LNCaP clone FGC (cell line): ENCODE results near the gene PRDX2.
"Not testable (repeated sequence)": the region's sequence is repeated elsewhere in the genome, so short reads cannot be mapped to it uniquely, and the experiment has no call there.

Source experiments
- DNase-seq: peaks from one replicate; pipeline ENCODE4 v3.0.0-alpha.2; 2011; ENCODE audit warnings: low read depth
- H3K4me3 ChIP-seq: 2 replicates; pipeline ENCODE4 v1.5.1; 2011; ENCODE audit warnings: mild to moderate bottlenecking, low read depth, low read length, control low read depth
- CTCF ChIP-seq: IDR thresholded peaks from 2 replicates; pipeline ENCODE4 v1.5.1; 2012; ENCODE audit warnings: mild to moderate bottlenecking; ENCODE audit not compliant: control insufficient read depth, insufficient read depth; ENCODE audit errors: extremely low read depth

Gene PRDX2

GRCh38 chr19:12821761-12822160, 20.2 kb upstream of the PRDX2 start:
- no peak for TF ChIP-seq CTCF
- no peak for DNase-seq
- H3K4me3 ChIP-seq: no peak overlapping the region

- H3K4me3 ChIP-seq, DNase-seq: not testable (repeated sequence)
These were observed 16.2 kb upstream of the PRDX2 start for GRCh38 chr19:12817810-12818209.

- not testable (repeated sequence) for DNase-seq
These were observed 15.6 kb upstream of the PRDX2 start for GRCh38 chr19:12817188-12817587.

DNA sequence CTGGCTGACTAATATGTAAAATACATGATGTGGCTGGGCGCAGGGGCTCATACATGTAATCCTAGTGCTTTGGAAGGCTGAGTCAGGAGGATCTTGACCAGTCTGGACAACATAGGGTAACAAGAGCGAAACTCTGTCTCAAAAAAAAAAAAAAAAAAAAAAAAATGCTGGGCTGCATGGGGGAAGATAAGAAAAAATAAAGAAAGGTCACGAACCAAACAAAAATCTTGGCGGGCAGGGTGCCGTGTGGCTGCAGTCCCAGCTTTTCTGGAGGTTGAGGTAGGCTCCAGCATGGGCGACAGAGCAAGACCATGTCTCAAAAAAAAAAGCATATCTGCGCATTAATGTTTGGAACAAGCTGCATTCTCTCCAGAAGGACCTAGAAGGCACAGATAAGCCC, 13.5 kb upstream of the PRDX2 start:
- TF ChIP-seq CTCF: no peak
- H3K4me3 ChIP-seq: no peak overlapping the region
- DNase-seq: no peak

More at GRCh38 chr19:12817188-12817587, 15.6 kb upstream of the PRDX2 start:
- H3K4me3 ChIP-seq: not testable (repeated sequence)

DNA sequence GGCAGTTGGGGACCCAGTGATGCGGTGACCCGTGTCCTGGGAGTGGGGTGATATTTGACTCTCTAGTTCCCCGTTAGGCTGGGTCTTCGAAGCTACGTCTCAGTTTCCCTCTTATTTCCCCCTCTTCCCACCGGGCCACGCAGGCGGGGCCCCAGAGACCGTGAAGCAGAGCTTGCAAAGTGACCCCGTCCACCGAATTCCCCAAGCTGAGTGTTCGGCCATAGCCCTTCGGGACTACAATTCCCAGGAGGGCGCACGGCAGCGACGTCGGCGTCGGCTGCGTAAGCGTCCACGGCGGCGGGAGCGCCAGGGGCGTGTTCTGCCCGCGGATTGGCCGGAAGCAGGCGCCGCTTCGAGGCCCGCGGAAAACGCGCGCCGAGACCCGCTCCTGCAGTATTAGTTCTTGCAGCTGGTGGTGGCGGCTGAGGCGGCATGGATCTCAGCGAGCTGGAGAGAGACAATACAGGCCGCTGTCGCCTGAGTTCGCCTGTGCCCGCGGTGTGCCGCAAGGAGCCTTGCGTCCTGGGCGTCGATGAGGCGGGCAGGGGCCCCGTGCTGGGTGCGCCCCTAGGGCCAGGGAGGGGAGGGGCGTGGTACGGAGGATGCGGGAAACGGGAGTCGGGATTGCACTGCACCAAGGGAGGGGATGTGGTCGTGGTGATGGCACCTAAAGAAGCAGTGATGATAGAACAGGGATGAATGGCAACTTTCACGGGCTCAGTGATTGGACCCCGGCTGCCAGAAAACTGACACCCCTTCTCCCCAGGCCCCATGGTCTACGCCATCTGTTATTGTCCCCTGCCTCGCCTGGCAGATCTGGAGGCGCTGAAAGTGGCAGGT, 4.9 kb upstream of the PRDX2 start, which contains the start of gene RNASEH2A:
RNASEH2A (plus strand) TSS at position 343 of the 840 bp plus-strand sequence; CDS start at position 433, 90 bp downstream.
- no peak for TF ChIP-seq CTCF
- peak; percentile 52 for DNase-seq
- peak within 1 kb of the TSS; percentile 68 for H3K4me3 ChIP-seq

DNA sequence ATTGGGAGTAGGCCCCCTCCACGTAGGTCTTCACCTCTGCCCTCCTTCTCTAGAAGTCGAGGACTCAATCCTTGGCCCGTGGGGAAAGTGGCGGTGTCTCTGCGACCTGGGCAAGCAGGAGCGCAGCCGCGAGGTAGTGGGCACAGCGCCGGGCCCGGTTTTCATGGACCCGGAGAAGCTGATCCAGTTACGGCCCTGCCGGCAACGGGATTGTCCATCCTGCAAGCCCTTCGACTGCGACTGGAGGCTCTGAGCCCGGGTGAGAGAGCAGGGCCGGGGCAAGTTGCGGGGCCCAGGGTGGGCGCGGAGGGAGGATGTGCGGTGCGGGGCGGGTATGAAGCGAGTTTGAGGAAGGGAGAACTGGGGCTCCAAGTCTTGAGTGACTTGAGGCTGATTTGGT, 2.5 kb upstream of the PRDX2 start:
- no peak overlapping the region for H3K4me3 ChIP-seq
- DNase-seq: no peak
- TF ChIP-seq CTCF: no peak

GRCh38 chr19:12802267-12803106, 887 bp upstream of the PRDX2 start:
- peak overlapping the region; percentile 100 for H3K4me3 ChIP-seq
- TF ChIP-seq CTCF: no peak
- DNase-seq: no peak

- peak overlapping the region; percentile 100 for H3K4me3 ChIP-seq
- TF ChIP-seq CTCF: no peak
- DNase-seq: no peak
These were observed 606 bp downstream of the PRDX2 start for GRCh38 chr19:12800923-12801465.
